Activated naive CD4-positive, alpha-beta T cell treated with anti-CD3 and anti-CD28 coated beads, Interleukin-2, amount 50 U/mL, for 16 hours (primary cell): ENCODE results near the gene MAPK8IP2.

Experiments
- DNase-seq: peaks from one replicate; pipeline ENCODE4 v3.0.0-alpha.2; 2020

Gene MAPK8IP2

GRCh38 chr22:50576070-50576469, 24.5 kb upstream of the MAPK8IP2 start:
- DNase-seq: no peak

GRCh38 chr22:50576806-50577696, 23.5 kb upstream of the MAPK8IP2 start:
- no peak for DNase-seq

GRCh38 chr22:50577697-50577986, 23.0 kb upstream of the MAPK8IP2 start:
- DNase-seq: no peak

- no peak for DNase-seq
These were observed 22.4 kb upstream of the MAPK8IP2 start, which contains the start of gene CPT1B for GRCh38 chr22:50577987-50578775. Gene CPT1B (minus strand): TSS chr22:50578427. CDS start chr22:50577915, 512 bp downstream.

- no peak for DNase-seq
These were observed 21.8 kb upstream of the MAPK8IP2 start for GRCh38 chr22:50578776-50579310.

- DNase-seq: no peak
These were observed 20.8 kb upstream of the MAPK8IP2 start for GRCh38 chr22:50579752-50580151.

- DNase-seq: no peak
These were observed 19.3 kb upstream of the MAPK8IP2 start for GRCh38 chr22:50581031-50581949.

GRCh38 chr22:50581950-50582492, 18.6 kb upstream of the MAPK8IP2 start:
- DNase-seq: peak; percentile 33

GRCh38 chr22:50582493-50583293, 17.9 kb upstream of the MAPK8IP2 start, which contains the start of gene CHKB:
Gene CHKB (minus strand): TSS chr22:50582849. CDS start chr22:50582781, 68 bp downstream.
- DNase-seq: peak; percentile 99

GRCh38 chr22:50583294-50583861, 17.2 kb upstream of the MAPK8IP2 start:
- DNase-seq: no peak

GRCh38 chr22:50584106-50585096, 16.2 kb upstream of the MAPK8IP2 start:
- no peak for DNase-seq

- DNase-seq: no peak
These were observed 15.4 kb upstream of the MAPK8IP2 start for GRCh38 chr22:50585238-50585637.

GRCh38 chr22:50585781-50586180, 14.8 kb upstream of the MAPK8IP2 start:
- no peak for DNase-seq

- no peak for DNase-seq
These were observed 14.2 kb upstream of the MAPK8IP2 start for GRCh38 chr22:50586416-50586815.

- no peak for DNase-seq
These were observed 13.2 kb upstream of the MAPK8IP2 start for GRCh38 chr22:50587407-50587806.

GRCh38 chr22:50595189-50595588, 5.4 kb upstream of the MAPK8IP2 start:
- no peak for DNase-seq

- no peak for DNase-seq
These were observed 3.5 kb upstream of the MAPK8IP2 start for GRCh38 chr22:50597097-50597496.

GRCh38 chr22:50599816-50600455, 657 bp upstream of the MAPK8IP2 start:
- DNase-seq: peak; percentile 63
